SJSA1 (cell line): ENCODE data around the gene OR2V1. TPM values are rescaled to one million over a fixed set of nuclear protein-coding genes. Genes with fewer than 3 reads are reported as not detected.
"Not testable (repeated sequence)": the region's sequence is repeated elsewhere in the genome, so short reads cannot be mapped to it uniquely, and the experiment has no call there.

Experiments used
- DNase-seq, 2 experiments: peaks; one replicate each; pipeline ENCODE4 v3.0.0-alpha.2; 2015 to 2020; ENCODE audit warnings: low spot score in 2 of 2, low read depth in 1 of 2
- H3K27ac ChIP-seq: fragments of 250-450 bp; sonication (Bioruptor Pico); 2 replicates; pipeline ENCODE4 v1.5.1; 2020; ENCODE audit warnings: mild to moderate bottlenecking, moderate library complexity
- H3K27me3 ChIP-seq: fragments of 250-450 bp; sonication (Bioruptor Pico); replicated peaks from 2 replicates; pipeline ENCODE4 v1.5.1; 2020; ENCODE audit warnings: mild to moderate bottlenecking, moderate library complexity
- H3K36me3 ChIP-seq: fragments of 250-450 bp; sonication (Bioruptor Pico); 2 replicates; pipeline ENCODE4 v1.5.1; 2020; ENCODE audit warnings: mild to moderate bottlenecking
- H3K4me1 ChIP-seq: fragments of 250-450 bp; sonication (Bioruptor Pico); replicated peaks from 2 replicates; pipeline ENCODE4 v1.6.1; 2021; ENCODE audit warnings: mild to moderate bottlenecking
- H3K4me3 ChIP-seq: fragments of 250-450 bp; sonication (Bioruptor Pico); 2 replicates; pipeline ENCODE4 v1.5.1; 2020; ENCODE audit warnings: mild to moderate bottlenecking
- H3K9me3 ChIP-seq: fragments of 250-450 bp; sonication (Bioruptor Pico); replicated peaks from 2 replicates; pipeline ENCODE4 v1.5.1; 2020; ENCODE audit warnings: mild to moderate bottlenecking
- total RNA-seq: library from RNA; depleted of rRNA; stranded (reverse); fragments of >200 nt; shearing (Covaris generic); gene quantifications from 2 replicates; pipeline ENCODE4 v1.2.3, GENCODE V29; 2014

Gene OR2V1
- total RNA-seq, 1 experiment from 2014 or later = not detected

GRCh38 chr5:181166812-181167733 is 36.1 kb upstream of the OR2V1 start:
- Histone ChIP-seq H3K9me3 (no peaks in the 10 kb centered on the region), H3K4me3 (no peak overlapping the region), H3K36me3 (no peaks in the 10 kb centered on the region), H3K27me3 (peaks cover 15% of the 10 kb centered on the region), H3K27ac (no peak overlapping the region), H3K4me1 (peaks cover 6% of the 10 kb centered on the region)
- no peak for DNase-seq

DNA sequence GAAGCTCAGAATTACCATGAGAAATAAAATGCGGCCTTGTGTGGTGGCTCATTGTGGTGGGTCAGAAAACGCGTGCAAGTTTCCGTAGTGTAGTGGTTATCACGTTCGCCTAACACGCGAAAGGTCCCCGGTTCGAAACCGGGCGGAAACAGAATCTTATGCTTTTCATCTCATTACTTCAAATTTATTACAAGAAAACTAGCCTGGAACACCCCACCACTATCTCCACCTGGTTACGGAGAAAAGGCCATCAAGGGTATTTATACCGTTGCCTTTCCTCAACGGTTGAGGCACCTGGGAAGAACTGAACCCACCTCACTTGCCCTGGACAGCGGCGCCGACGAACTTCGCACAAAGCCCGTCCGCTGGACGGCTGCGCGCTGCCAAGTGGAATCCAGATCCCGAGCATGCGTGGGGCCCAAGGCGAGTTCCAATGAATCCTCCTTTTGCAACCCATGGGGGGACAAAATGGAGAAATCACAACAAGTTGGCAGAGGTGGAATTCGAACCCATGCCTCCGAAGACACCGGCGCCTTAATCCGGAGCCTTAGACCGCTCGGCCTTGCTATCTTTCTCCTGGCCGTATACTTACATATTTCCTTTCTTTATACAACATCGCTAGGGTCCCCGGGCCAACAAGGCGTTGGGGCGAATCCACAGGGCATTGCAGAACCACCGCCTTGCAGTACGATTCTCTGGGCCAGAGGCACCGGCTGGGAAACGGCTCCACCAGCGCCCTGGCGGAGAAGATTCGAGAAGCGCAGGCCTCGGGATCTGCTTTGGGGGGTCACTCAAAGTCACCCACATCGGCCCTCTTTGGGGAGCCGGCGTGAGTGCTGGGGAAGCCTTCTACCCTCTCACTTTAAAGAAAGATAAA is 33.3 kb upstream of the OR2V1 start:
- Histone ChIP-seq H3K36me3 (no peaks in the 10 kb centered on the region), H3K9me3 (no peaks in the 10 kb centered on the region), H3K27ac (no peak overlapping the region), H3K4me3 (no peak overlapping the region), H3K4me1 (peaks cover 5% of the 10 kb centered on the region), H3K27me3 (peaks cover 4% of the 10 kb centered on the region)
- no peak for DNase-seq

DNA sequence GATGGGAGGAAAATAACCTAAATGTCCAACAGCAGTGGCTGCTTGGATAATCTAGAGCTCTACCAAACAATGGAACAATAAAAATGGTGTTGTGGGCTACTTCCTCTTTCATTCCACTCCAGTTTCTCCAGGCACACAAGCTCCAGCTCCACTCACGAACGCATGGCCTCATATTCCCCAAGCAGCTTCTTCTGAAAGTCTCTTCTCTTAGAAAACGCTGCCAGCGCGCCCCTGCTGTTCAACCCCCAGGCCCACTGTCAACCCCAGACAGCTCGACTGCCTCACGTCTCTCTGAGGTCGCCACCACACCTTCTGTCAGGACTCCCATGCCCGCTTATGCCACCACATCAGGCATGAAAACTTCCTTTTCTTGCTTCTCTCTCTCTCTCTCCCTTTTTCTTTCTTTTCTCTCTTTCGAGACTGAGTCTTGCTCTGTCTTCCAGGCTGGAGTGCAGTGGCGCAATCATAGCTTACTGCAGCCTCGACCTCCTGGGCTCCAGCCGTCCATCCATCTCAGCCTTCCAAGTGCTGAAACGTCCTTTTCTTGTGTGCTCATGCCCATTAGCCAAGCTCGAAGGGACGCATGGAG is 32.6 kb upstream of the OR2V1 start:
- Histone ChIP-seq H3K4me1 (peaks cover 5% of the 10 kb centered on the region), H3K27ac (no peak overlapping the region), H3K36me3 (no peaks in the 10 kb centered on the region), H3K27me3 (peaks cover 4% of the 10 kb centered on the region), H3K9me3 (no peaks in the 10 kb centered on the region), H3K4me3 (no peak overlapping the region)
- DNase-seq = no peak

- Histone ChIP-seq H3K4me3 (no peak overlapping the region), H3K9me3 (no peaks in the 10 kb centered on the region), H3K27me3 (peaks cover 12% of the 10 kb centered on the region), H3K27ac (no peak overlapping the region), H3K4me1 (peaks cover 5% of the 10 kb centered on the region), H3K36me3 (no peaks in the 10 kb centered on the region)
- DNase-seq = no peak
These were observed 30.7 kb upstream of the OR2V1 start for GRCh38 chr5:181161534-181162175.

DNA sequence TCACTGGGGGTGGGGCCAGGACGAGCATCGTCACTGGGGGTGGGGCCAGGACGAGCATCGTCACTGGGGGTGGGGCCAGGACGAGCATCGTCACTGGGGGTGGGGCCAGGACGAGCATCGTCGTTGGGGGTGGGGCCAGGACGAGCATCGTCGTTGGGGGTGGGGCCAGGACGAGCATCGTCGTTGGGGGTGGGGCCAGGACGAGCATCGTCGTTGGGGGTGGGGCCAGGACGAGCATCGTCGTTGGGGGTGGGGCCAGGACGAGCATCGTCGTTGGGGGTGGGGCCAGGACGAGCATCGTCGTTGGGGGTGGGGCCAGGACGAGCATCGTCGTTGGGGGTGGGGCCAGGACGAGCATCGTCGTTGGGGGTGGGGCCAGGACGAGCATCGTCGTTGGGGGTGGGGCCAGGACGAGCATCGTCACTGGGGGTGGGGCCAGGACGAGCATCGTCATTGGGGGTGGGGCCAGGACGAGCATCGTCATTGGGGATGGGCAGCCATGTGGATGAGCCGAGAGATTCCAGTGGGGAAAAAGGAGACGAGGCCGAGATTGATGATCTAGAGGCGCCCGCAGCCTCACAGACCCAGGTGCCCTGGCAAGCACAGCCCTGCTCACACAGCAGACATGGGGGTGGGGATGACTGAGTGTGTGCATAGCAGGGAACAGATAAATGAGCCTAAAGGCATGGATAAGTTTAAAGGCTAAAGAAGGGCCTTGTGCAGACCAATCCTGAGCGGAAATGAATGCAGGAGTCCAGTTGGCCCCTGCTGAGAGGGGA is 30.0 kb upstream of the OR2V1 start:
- H3K4me3 ChIP-seq, H3K27ac ChIP-seq, H3K4me1 ChIP-seq, H3K36me3 ChIP-seq, H3K9me3 ChIP-seq: not testable (repeated sequence)
- DNase-seq = peak in 1 of 2 experiments; percentile 22
- peaks cover 13% of the 10 kb centered on the region for H3K27me3 ChIP-seq

DNA sequence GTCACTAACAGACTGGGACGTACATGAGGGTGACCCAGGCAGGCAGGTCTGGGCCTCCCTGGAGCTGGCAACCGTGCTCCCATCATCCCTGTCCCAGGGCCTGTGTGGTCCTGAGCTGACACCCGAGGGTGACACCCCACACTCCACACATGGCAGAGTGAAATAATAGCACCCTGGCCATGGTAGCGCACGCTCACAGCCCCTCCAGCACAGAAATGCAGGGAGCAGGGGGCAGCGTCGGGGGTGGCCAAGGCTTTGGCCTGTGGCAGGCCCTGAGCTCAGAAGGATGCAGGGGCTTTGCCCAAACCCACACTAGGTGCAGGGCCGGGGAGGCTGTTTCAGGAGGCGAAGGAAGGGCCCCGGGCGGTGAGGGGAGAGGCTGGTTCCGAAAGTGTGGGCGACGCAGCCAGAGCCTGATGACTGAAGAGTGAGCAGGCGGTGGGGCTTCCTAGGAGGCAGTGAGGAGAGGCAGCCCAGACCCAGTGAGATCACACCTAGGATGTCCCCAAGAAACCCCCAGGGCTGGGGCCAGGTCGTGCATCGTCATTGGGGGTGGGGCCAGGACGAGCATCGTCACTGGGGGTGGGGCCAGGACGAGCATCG is 29.3 kb upstream of the OR2V1 start:
- Histone ChIP-seq H3K4me3 (peak overlapping the region; percentile 19; the same call in 1 of the 2 replicates), H3K4me1 (peaks cover 5% of the 10 kb centered on the region), H3K27ac (no peak overlapping the region), H3K36me3 (no peaks in the 10 kb centered on the region), H3K27me3 (peaks cover 13% of the 10 kb centered on the region), H3K9me3 (no peaks in the 10 kb centered on the region)
- peak in 1 of 2 experiments; percentile 27 for DNase-seq

DNA sequence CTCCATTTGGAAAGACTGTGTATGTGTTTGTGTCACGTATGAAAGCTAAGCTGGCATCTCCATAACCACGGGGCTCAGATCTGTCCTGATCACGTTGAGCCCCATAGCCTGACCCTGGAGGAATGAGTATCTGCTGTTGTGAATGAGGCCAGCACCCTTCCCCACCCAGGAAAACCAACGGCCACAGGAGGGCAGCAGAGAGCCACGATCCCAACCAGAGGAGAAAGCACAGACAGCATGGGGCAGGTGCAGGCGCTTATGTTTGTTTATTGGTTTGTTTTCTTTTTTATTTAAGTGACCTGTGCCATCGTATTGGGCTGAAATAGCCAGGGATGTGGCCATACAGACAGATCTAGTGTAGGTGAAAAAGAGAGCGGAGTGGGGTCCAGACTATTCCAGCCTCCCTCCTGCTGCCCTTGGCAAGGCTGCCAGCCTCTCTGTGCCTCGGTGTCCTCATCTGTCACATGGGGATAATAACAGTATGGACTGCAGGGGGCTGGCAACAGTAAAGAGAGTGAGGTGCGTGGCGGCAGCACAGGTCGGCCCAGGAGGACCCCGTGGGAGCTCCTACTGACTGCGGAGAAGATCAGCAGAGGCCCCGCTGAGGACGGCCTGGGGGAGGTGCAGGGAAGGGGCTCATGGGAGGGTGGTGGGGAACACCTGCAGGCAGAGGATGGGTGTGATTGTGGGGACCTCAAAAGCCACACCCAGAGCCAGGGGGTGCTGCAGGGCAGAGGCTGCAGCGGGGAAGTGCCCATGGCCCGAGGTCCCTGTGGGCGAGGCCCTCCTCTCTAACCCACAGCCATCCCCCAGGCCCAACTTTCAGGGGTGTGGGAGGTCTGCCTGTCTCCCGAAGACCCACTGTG is 28.6 kb upstream of the OR2V1 start:
- peak; percentile 82 to 88 for DNase-seq
- peaks cover 13% of the 10 kb centered on the region for H3K27me3 ChIP-seq
- peaks cover 5% of the 10 kb centered on the region for H3K4me1 ChIP-seq
- no peaks in the 10 kb centered on the region for H3K36me3 ChIP-seq
- H3K27ac ChIP-seq = no peak overlapping the region
- no peaks in the 10 kb centered on the region for H3K9me3 ChIP-seq
- H3K4me3 ChIP-seq = no peak overlapping the region

- Histone ChIP-seq H3K36me3 (no peaks in the 10 kb centered on the region), H3K4me3 (no peak overlapping the region), H3K27me3 (peaks cover 13% of the 10 kb centered on the region), H3K27ac (no peak overlapping the region), H3K4me1 (peaks cover 5% of the 10 kb centered on the region), H3K9me3 (no peaks in the 10 kb centered on the region)
- DNase-seq = no peak
These were observed 27.9 kb upstream of the OR2V1 start for GRCh38 chr5:181158869-181159268.

GRCh38 chr5:181156758-181157157 is 25.8 kb upstream of the OR2V1 start:
- no peak overlapping the region for H3K27ac ChIP-seq
- DNase-seq = no peak
- H3K36me3 ChIP-seq = no peaks in the 10 kb centered on the region
- H3K9me3 ChIP-seq = 0 out of 2 replicates have a peak, but pooled peaks cover 3% of the 10 kb centered on the region
- H3K27me3 ChIP-seq = peaks cover 13% of the 10 kb centered on the region
- H3K4me1 ChIP-seq = peaks cover 5% of the 10 kb centered on the region
- no peak overlapping the region for H3K4me3 ChIP-seq

- Histone ChIP-seq H3K27me3 (peaks cover 26% of the 10 kb centered on the region), H3K4me3 (no peak overlapping the region), H3K27ac (no peak overlapping the region), H3K4me1 (no peaks in the 10 kb centered on the region), H3K9me3 (0 out of 2 replicates have a peak, but pooled peaks cover 3% of the 10 kb centered on the region), H3K36me3 (no peaks in the 10 kb centered on the region)
- no peak for DNase-seq
These were observed 22.8 kb upstream of the OR2V1 start for GRCh38 chr5:181153814-181154213.

DNA sequence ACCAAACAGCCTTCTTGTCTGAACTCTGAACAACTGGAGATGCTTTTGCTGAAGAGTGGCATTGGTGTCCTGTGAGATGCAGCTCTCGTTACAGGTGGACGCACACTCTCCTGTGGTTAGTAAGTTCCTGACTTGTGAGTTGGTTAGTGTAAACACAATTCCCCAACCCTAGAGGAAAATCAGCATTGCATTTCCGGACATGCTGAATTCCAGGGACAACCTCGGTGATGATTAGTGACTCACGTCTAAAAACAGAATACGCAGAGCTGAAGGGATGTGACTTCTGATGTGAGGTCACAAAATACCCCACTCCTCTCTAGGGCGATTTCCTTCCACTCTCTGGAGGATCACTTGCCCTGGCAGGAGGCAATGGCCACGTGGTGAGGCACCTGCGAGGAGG is 21.4 kb upstream of the OR2V1 start:
- DNase-seq = no peak
- no peak overlapping the region for H3K4me3 ChIP-seq
- H3K27ac ChIP-seq = no peak overlapping the region

DNA sequence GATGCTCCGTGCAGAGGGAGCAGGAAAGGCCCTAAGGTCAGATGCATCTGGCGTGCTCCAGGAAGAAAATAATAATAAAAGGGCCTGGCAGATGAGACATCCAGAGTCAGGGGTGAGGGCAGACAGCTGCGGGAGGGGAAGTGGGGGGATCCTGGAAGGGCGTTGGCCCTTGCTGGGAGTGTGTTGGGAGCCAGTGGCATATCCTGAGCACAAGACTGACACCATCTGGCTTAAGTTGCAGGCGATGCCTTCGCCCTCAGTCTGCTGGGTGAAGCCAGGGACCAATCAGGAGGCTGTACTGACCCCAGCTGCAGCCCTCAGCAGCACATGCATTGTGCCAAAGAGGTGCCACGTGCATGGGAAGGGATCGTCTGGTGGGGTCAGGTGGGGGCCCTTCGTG is 20.2 kb upstream of the OR2V1 start:
- no peak for DNase-seq

More for the DNA sequence above, 21.4 kb upstream of the OR2V1 start:
- H3K9me3 ChIP-seq = 0 out of 2 replicates have a peak, but pooled peaks cover 3% of the 10 kb centered on the region
- no peaks in the 10 kb centered on the region for H3K36me3 ChIP-seq
- H3K4me1 ChIP-seq = no peaks in the 10 kb centered on the region
- peaks cover 21% of the 10 kb centered on the region for H3K27me3 ChIP-seq

More for the DNA sequence above, 20.2 kb upstream of the OR2V1 start:
- Histone ChIP-seq H3K4me3 (no peak overlapping the region), H3K27me3 (peaks cover 21% of the 10 kb centered on the region), H3K4me1 (no peaks in the 10 kb centered on the region), H3K9me3 (0 out of 2 replicates have a peak, but pooled peaks cover 3% of the 10 kb centered on the region), H3K27ac (no peak overlapping the region), H3K36me3 (no peaks in the 10 kb centered on the region)
